H9 (cell line): ENCODE results near the gene INMT. TPM values are rescaled to one million over a fixed set of nuclear protein-coding genes. Genes with fewer than 3 reads are reported as not detected.

Experiments
- DNase-seq: peaks from one replicate; pipeline ENCODE4 v3.0.0-alpha.2; 2017
- H2AFZ ChIP-seq: one replicate; pipeline ENCODE4 v1.6.1; 2013; ENCODE audit warnings: mild to moderate bottlenecking, low read length, control low read depth, moderate library complexity
- H2AK5ac ChIP-seq: 2 replicates; pipeline ENCODE4 v1.6.1; 2013; ENCODE audit warnings: low read length, control low read depth, mixed read lengths; ENCODE audit not compliant: insufficient read length
- H2BK120ac ChIP-seq: one replicate; pipeline ENCODE4 v1.6.1; 2013; ENCODE audit warnings: low read depth, mild to moderate bottlenecking, low read length, control low read depth, inconsistent platforms; ENCODE audit not compliant: poor library complexity, severe bottlenecking
- H2BK12ac ChIP-seq: 2 replicates; pipeline ENCODE4 v1.6.1; 2013; ENCODE audit warnings: low read length, control low read depth, mixed read lengths, low read depth; ENCODE audit not compliant: insufficient read length
- H2BK15ac ChIP-seq: 2 replicates; pipeline ENCODE4 v1.6.1; 2013; ENCODE audit warnings: low read depth, low read length, control low read depth
- H2BK20ac ChIP-seq: one replicate; pipeline ENCODE4 v1.6.1; 2013; ENCODE audit warnings: low read depth, mild to moderate bottlenecking, low read length, control low read depth, inconsistent platforms; ENCODE audit not compliant: poor library complexity, severe bottlenecking
- H2BK5ac ChIP-seq: 2 replicates; pipeline ENCODE4 v1.6.1; 2013; ENCODE audit warnings: low read length, control low read depth, mixed read lengths; ENCODE audit not compliant: insufficient read length
- H3K14ac ChIP-seq: 2 replicates; pipeline ENCODE4 v1.6.1; 2013; ENCODE audit warnings: low read length, control low read depth; ENCODE audit not compliant: insufficient read depth
- H3K18ac ChIP-seq: 2 replicates; pipeline ENCODE4 v1.6.1; 2013; ENCODE audit warnings: low read depth, mild to moderate bottlenecking, mixed read lengths, low read length, control low read depth; ENCODE audit not compliant: insufficient read length
- H3K23ac ChIP-seq: 2 replicates; pipeline ENCODE4 v1.6.1; 2013; ENCODE audit warnings: low read length, control low read depth, mixed read lengths, low read depth; ENCODE audit not compliant: insufficient read length
- H3K23me2 ChIP-seq: 2 replicates; pipeline ENCODE4 v1.6.1; 2013; ENCODE audit warnings: low read depth, mild to moderate bottlenecking, mixed read lengths, low read length, control low read depth; ENCODE audit not compliant: insufficient read length, poor library complexity, severe bottlenecking
- H3K27ac ChIP-seq: 2 replicates; pipeline ENCODE4 v1.5.1; 2013; ENCODE audit warnings: low read length, control low read depth, mixed read lengths, low read depth; ENCODE audit not compliant: insufficient read length
- H3K27me3 ChIP-seq: 2 replicates; pipeline ENCODE4 v1.6.1; 2013; ENCODE audit warnings: low read length, control low read depth, inconsistent platforms; ENCODE audit not compliant: insufficient read depth
- H3K4ac ChIP-seq: 2 replicates; pipeline ENCODE4 v1.6.1; 2013; ENCODE audit warnings: low read depth, mild to moderate bottlenecking, control low read depth, inconsistent platforms, low read length, moderate library complexity
- H3K4me1 ChIP-seq: 2 replicates; pipeline ENCODE4 v1.6.1; 2013; ENCODE audit warnings: low read length, control low read depth, inconsistent platforms; ENCODE audit not compliant: insufficient read depth
- H3K4me2 ChIP-seq: 2 replicates; pipeline ENCODE4 v1.6.1; 2013; ENCODE audit warnings: low read length, control low read depth, mixed read lengths; ENCODE audit not compliant: insufficient read length, insufficient read depth
- H3K56ac ChIP-seq: 2 replicates; pipeline ENCODE4 v1.6.1; 2013; ENCODE audit warnings: low read depth, mild to moderate bottlenecking, mixed read lengths, low read length, control low read depth; ENCODE audit not compliant: insufficient read length
- H3K79me1 ChIP-seq: 2 replicates; pipeline ENCODE4 v1.6.1; 2013; ENCODE audit warnings: low read depth, mild to moderate bottlenecking, moderate library complexity, low read length, control low read depth, inconsistent platforms; ENCODE audit not compliant: insufficient read depth, poor library complexity, severe bottlenecking
- H3K79me2 ChIP-seq: 2 replicates; pipeline ENCODE4 v1.6.1; 2013; ENCODE audit warnings: low read length, control low read depth, inconsistent platforms; ENCODE audit not compliant: insufficient read depth
- H3K9ac ChIP-seq: 2 replicates; pipeline ENCODE4 v1.6.1; 2013; ENCODE audit warnings: low read length, control low read depth, mixed read lengths; ENCODE audit not compliant: insufficient read length; ENCODE audit errors: extremely low read depth
- H3K9me3 ChIP-seq: one replicate; pipeline ENCODE4 v1.6.1; 2013; ENCODE audit warnings: low read depth, low read length, inconsistent platforms; ENCODE audit not compliant: control insufficient read depth
- H3T11ph ChIP-seq: one replicate; pipeline ENCODE4 v1.6.1; 2013; ENCODE audit warnings: mild to moderate bottlenecking, low read length, control low read depth, inconsistent platforms
- H4K20me1 ChIP-seq: one replicate; pipeline ENCODE4 v1.6.1; 2013; ENCODE audit not compliant: control insufficient read depth, insufficient read length, insufficient read depth
- H4K5ac ChIP-seq: 2 replicates; pipeline ENCODE4 v1.6.1; 2013; ENCODE audit warnings: low read depth, mild to moderate bottlenecking, mixed read lengths, low read length, control low read depth; ENCODE audit not compliant: insufficient read length
- H4K8ac ChIP-seq: replicated peaks from 2 replicates; pipeline ENCODE4 v1.6.1; 2013; ENCODE audit warnings: low read length, control low read depth, mixed read lengths, low read depth; ENCODE audit not compliant: insufficient read length
- H4K91ac ChIP-seq: 2 replicates; pipeline ENCODE4 v1.6.1; 2013; ENCODE audit warnings: low read depth, mild to moderate bottlenecking, moderate library complexity, mixed read lengths, low read length, control low read depth; ENCODE audit not compliant: insufficient read length
- H3K27ac Mint-ChIP-seq, 3 experiments: 2 replicates in 2 of 3; 3 replicates in 1 of 3; pipeline ENCODE4 v1.8.0; 2020 to 2021; ENCODE audit warnings: mixed read lengths in 3 of 3, mild to moderate bottlenecking in 1 of 3, moderate library complexity in 1 of 3
- H3K27me3 Mint-ChIP-seq: 2 replicates; pipeline ENCODE4 v1.8.0; 2021; ENCODE audit warnings: low read depth, mild to moderate bottlenecking, moderate library complexity, mixed read lengths
- H3K36me3 Mint-ChIP-seq, 3 experiments: 2 replicates in 2 of 3; 3 replicates in 1 of 3; pipeline ENCODE4 v1.8.0; 2020 to 2021; ENCODE audit warnings: low read depth in 3 of 3, mixed read lengths in 3 of 3; ENCODE audit not compliant: insufficient read depth in 1 of 3
- H3K4me1 Mint-ChIP-seq, 2 experiments: 2 replicates each; pipeline ENCODE4 v1.8.0; 2020; ENCODE audit warnings: mixed read lengths in 2 of 2
- H3K4me3 Mint-ChIP-seq, 2 experiments: 2 replicates in 1 of 2; 3 replicates in 1 of 2; pipeline ENCODE4 v1.8.0; 2020 to 2021; ENCODE audit warnings: mild to moderate bottlenecking in 2 of 2, mixed read lengths in 2 of 2, moderate library complexity in 1 of 2
- H3K9me3 Mint-ChIP-seq, 2 experiments: 2 replicates in 1 of 2; 3 replicates in 1 of 2; pipeline ENCODE4 v1.8.0; 2020; ENCODE audit warnings: mild to moderate bottlenecking in 2 of 2, mixed read lengths in 2 of 2, moderate library complexity in 1 of 2
- whole genome bisulfite sequencing: extraction: QIAGEN DNeasy Blood & Tissue Kit; methylation state at CpG from one replicate; pipeline ENCODE4 v1.1.7; 2013; ENCODE audit warnings: missing lambda C conversion rate, low lambda C conversion rate, mixed read lengths; ENCODE audit not compliant: insufficient read length; ENCODE audit errors: extremely low coverage; 5-methylcytosine and 5-hydroxymethylcytosine counted together
- total RNA-seq: library from RNA; stranded (reverse); gene quantifications from 2 replicates; pipeline ENCODE4 v1.2.1, GENCODE V29; 2021
- TF ChIP-seq, protein P1 (sequence below): fragments of 200-600 bp; sonication (generic); conservative IDR thresholded peaks from 3 replicates; pipeline ENCODE4 v1.8.0; 2021; ENCODE audit warnings: antibody characterized with exemption, mild to moderate bottlenecking

Gene INMT
- total RNA-seq, 1 experiment from 2014 or later: 0.70 TPM

DNA sequence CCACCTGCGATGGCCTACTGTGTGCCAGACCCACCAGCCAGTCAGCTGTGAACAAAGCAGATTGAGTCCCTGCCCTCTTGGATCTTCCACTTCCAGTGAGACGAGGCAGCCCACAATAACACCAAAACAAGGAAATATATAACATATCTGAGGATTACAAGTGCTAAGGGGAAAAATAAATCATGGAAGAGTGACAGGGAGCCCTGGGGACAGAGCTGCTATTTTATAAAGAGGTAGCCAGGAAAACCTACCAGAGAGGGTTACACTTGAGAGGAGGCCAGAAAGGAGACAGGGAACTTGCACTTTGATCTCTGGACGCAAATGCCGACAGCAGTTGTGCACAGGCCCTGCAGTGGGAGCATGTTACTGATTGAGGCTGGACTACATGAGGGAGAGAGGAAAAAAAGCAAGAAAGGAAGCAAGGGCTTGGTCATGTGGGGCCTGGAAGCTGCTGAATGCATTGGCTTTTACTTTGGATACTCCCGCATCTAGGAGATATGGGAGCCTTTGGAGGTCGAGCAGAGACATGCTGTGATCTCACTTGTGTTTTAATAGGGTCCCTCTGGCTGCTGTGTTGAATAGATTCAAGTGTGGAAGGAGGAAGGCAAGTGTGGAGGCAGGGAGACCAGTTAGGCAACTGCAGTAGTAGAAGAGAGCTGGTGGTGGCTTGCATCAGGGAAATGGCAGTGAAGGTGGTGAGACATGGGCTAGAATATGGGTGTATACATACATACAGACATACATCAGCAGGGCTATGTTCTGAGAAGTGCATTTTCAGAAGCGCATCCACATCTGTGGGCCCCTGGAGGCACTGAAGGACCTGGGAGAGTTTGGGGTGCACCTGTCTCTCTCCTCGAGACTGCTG, 45.5 kb downstream of the INMT start:
- Mint-ChIP-seq H3K27me3 (no peaks in the 10 kb centered on the region), H3K27ac (0 out of 7 replicates have a peak overlapping the region, but pooled peaks of 1 of the 3 experiments have one; percentile 35), H3K4me3 (no peak overlapping the region), H3K4me1 (peaks cover 0 to 5% of the 10 kb centered on the region in 2 experiments; a peak in 2 of 4 replicates), H3K36me3 (no peaks in the 10 kb centered on the region; a peak in 2 of 7 replicates), H3K9me3 (no peaks in the 10 kb centered on the region)
- Histone ChIP-seq H3K4me2 (no peak overlapping the region), H4K5ac (no peak overlapping the region), H2AFZ (no peak overlapping the region), H4K91ac (no peak overlapping the region), H3T11ph (no peak overlapping the region), H3K23me2 (no peaks in the 10 kb centered on the region), H2BK12ac (no peak overlapping the region), H3K4ac (no peak overlapping the region), H3K9ac (no peak overlapping the region), H3K23ac (no peak overlapping the region), H2BK20ac (no peak overlapping the region), H2BK15ac (no peak overlapping the region), H3K9me3 (no peaks in the 10 kb centered on the region), H3K27ac (no peak overlapping the region), H3K27me3 (no peaks in the 10 kb centered on the region), H3K18ac (no peak overlapping the region), H2BK120ac (no peak overlapping the region), H3K79me1 (no peaks in the 10 kb centered on the region), H2BK5ac (no peak overlapping the region), H3K14ac (no peak overlapping the region; the same call in 1 of the 2 replicates), H3K79me2 (no peaks in the 10 kb centered on the region), H4K20me1 (no peaks in the 10 kb centered on the region), H2AK5ac (no peak overlapping the region), H3K56ac (no peak overlapping the region), H3K4me1 (no peaks in the 10 kb centered on the region), H4K8ac (no peak overlapping the region)
- no CpG with 5 or more reads among the region's 8 CpGs for WGBS
- DNase-seq: no peak
- TF ChIP-seq, protein P1, sequence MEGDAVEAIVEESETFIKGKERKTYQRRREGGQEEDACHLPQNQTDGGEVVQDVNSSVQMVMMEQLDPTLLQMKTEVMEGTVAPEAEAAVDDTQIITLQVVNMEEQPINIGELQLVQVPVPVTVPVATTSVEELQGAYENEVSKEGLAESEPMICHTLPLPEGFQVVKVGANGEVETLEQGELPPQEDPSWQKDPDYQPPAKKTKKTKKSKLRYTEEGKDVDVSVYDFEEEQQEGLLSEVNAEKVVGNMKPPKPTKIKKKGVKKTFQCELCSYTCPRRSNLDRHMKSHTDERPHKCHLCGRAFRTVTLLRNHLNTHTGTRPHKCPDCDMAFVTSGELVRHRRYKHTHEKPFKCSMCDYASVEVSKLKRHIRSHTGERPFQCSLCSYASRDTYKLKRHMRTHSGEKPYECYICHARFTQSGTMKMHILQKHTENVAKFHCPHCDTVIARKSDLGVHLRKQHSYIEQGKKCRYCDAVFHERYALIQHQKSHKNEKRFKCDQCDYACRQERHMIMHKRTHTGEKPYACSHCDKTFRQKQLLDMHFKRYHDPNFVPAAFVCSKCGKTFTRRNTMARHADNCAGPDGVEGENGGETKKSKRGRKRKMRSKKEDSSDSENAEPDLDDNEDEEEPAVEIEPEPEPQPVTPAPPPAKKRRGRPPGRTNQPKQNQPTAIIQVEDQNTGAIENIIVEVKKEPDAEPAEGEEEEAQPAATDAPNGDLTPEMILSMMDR: no peak
